HFFc6 (cell line): Measurements from ENCODE around the gene CEP57L1. TPM values are rescaled to one million over a fixed set of nuclear protein-coding genes. Genes with fewer than 3 reads are reported as not detected.
"Not testable (repeated sequence)": the region's sequence is repeated elsewhere in the genome, so short reads cannot be mapped to it uniquely, and the experiment has no call there.

Source experiments
- DNase-seq: peaks from one replicate; pipeline ENCODE4 v3.0.0-alpha.2; 2018
- H3K27ac Mint-ChIP-seq: 2 replicates; pipeline ENCODE4 v1.8.0; 2020; ENCODE audit warnings: mild to moderate bottlenecking, mixed read lengths
- H3K27me3 Mint-ChIP-seq: 2 replicates; pipeline ENCODE4 v1.8.0; 2021; ENCODE audit warnings: mild to moderate bottlenecking, moderate library complexity, mixed read lengths; ENCODE audit not compliant: insufficient read depth
- H3K36me3 Mint-ChIP-seq: 2 replicates; pipeline ENCODE4 v1.8.0; 2021; ENCODE audit warnings: low read depth, mixed read lengths
- H3K4me1 Mint-ChIP-seq: 2 replicates; pipeline ENCODE4 v1.8.0; 2020; ENCODE audit warnings: low read depth, mixed read lengths
- H3K4me3 Mint-ChIP-seq: 2 replicates; pipeline ENCODE4 v1.8.0; 2020; ENCODE audit warnings: mild to moderate bottlenecking, moderate library complexity, mixed read lengths
- H3K9me3 Mint-ChIP-seq: 2 replicates; pipeline ENCODE4 v1.8.0; 2020; ENCODE audit warnings: mild to moderate bottlenecking, mixed read lengths
- total RNA-seq, 6 experiments: library from RNA; stranded (reverse); fragmentation: NEBNext Ultra II Directional; extraction: Animal tissue kit (Norgen Biotek cat#: 25700); gene quantifications; 2 replicates in 1 of 6; 3 replicates in 5 of 6; pipeline ENCODE4 v1.2.3, GENCODE V29; 2021
- TF ChIP-seq, protein P1 (sequence below): fragments of 200-600 bp; sonication (generic); IDR thresholded peaks from 2 replicates; pipeline ENCODE4 v1.5.0; 2021; ENCODE audit warnings: antibody characterized with exemption, mild to moderate bottlenecking

Gene CEP57L1
- total RNA-seq, 6 experiments from 2014 or later = 16.3 to 24.9 (median 21.6) TPM

GRCh38 chr6:109188115-109188411 is 92.8 kb downstream of the CEP57L1 start:
- no peak overlapping the region for H3K27ac Mint-ChIP-seq
- peaks cover 11% of the 10 kb centered on the region for H3K36me3 Mint-ChIP-seq
- H3K9me3 Mint-ChIP-seq = peaks cover 27% of the 10 kb centered on the region
- peaks cover 21% of the 10 kb centered on the region; the same call in 1 of the 2 replicates for H3K27me3 Mint-ChIP-seq
- no peak overlapping the region for H3K4me3 Mint-ChIP-seq
- peaks cover 6% of the 10 kb centered on the region for H3K4me1 Mint-ChIP-seq
- TF ChIP-seq, protein P1, sequence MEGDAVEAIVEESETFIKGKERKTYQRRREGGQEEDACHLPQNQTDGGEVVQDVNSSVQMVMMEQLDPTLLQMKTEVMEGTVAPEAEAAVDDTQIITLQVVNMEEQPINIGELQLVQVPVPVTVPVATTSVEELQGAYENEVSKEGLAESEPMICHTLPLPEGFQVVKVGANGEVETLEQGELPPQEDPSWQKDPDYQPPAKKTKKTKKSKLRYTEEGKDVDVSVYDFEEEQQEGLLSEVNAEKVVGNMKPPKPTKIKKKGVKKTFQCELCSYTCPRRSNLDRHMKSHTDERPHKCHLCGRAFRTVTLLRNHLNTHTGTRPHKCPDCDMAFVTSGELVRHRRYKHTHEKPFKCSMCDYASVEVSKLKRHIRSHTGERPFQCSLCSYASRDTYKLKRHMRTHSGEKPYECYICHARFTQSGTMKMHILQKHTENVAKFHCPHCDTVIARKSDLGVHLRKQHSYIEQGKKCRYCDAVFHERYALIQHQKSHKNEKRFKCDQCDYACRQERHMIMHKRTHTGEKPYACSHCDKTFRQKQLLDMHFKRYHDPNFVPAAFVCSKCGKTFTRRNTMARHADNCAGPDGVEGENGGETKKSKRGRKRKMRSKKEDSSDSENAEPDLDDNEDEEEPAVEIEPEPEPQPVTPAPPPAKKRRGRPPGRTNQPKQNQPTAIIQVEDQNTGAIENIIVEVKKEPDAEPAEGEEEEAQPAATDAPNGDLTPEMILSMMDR = peak; percentile 42
- no peak for DNase-seq

DNA sequence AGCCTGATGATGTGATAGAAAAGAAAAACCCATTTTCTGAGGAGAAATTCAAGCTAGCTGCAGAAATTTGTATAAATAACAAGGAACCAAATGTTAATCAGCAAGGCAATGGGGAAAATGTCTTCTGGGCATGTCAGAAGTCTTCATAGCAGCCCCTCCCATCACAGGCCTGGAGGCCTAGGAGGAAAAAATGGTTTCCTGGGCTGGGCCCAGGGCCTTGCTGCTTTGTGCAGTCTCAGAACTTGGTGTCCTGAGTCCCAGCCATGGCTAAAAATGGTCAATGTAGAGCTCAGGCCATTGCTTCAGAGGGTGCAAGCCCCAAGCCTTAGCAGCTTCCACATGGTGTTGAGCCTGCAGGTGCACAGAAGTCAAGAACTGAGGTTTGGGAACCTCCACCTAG is 96.1 kb downstream of the CEP57L1 start:
- H3K36me3 Mint-ChIP-seq = peaks cover 11% of the 10 kb centered on the region
- not testable (repeated sequence) for DNase-seq, H3K4me3 Mint-ChIP-seq, H3K4me1 Mint-ChIP-seq, H3K27ac Mint-ChIP-seq, H3K27me3 Mint-ChIP-seq
- H3K9me3 Mint-ChIP-seq = peaks cover 29% of the 10 kb centered on the region

- Mint-ChIP-seq H3K4me3 (no peak overlapping the region), H3K27me3 (peaks cover 3% of the 10 kb centered on the region), H3K27ac (no peak overlapping the region)
These were observed 97.6 kb downstream of the CEP57L1 start for GRCh38 chr6:109192865-109193264.

DNA sequence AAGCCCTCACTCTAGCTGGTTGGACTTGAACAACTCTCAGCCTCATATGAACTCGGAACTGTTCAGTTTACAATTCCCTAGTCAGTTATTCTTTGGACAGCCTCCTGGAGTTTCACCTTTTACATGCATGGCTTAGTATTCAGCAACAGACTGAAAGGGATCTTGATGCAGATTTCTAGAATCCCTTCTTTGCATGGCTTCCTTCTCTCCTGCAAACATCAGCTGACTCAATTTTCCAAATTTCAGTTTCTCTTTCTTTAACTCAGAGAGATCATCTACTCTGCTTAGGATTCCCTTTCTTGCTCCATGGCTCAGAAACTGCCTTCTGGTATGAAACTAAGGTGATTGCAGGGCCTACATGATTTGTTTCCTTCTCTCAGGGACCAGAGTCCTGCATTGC is 99.6 kb downstream of the CEP57L1 start:
- H3K27ac Mint-ChIP-seq = no peak overlapping the region
- H3K27me3 Mint-ChIP-seq = peaks cover 5% of the 10 kb centered on the region
- peaks cover 29% of the 10 kb centered on the region for H3K9me3 Mint-ChIP-seq
- H3K4me1 Mint-ChIP-seq = no peaks in the 10 kb centered on the region
- H3K4me3 Mint-ChIP-seq = no peak overlapping the region
- peaks cover 11% of the 10 kb centered on the region for H3K36me3 Mint-ChIP-seq
- TF ChIP-seq, protein P1 = no peak
- DNase-seq = no peak

More at GRCh38 chr6:109192865-109193264, 97.6 kb downstream of the CEP57L1 start:
- Mint-ChIP-seq H3K36me3 (peaks cover 11% of the 10 kb centered on the region), H3K4me1 (no peaks in the 10 kb centered on the region), H3K9me3 (peaks cover 29% of the 10 kb centered on the region)
- TF ChIP-seq, protein P1 = no peak
- DNase-seq = no peak

DNA sequence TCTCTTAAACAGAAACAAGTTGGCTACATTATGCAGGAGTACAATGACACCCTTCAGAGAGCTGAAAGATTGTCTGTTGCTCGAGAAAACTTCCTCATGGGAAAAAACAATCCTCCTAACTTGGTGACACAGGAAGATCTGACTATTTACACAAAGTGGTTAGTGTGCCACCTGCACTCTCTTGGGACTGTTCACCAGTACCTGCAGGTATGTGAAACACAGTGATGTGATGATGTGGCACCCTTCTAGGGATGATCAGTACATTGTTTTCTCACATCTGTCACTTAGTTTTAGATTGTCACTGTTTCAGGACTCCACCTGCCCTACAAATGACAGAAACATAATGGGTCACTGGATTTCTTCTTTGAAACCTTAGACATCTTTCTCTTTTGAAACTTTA is 101.8 kb downstream of the CEP57L1 start:
- no peaks in the 10 kb centered on the region for H3K4me1 Mint-ChIP-seq
- H3K27ac Mint-ChIP-seq = no peak overlapping the region
- 0 out of 2 replicates have a peak, but pooled peaks cover 4% of the 10 kb centered on the region for H3K36me3 Mint-ChIP-seq
- H3K4me3 Mint-ChIP-seq = no peak overlapping the region
- H3K9me3 Mint-ChIP-seq = peaks cover 11% of the 10 kb centered on the region
- H3K27me3 Mint-ChIP-seq = peaks cover 7% of the 10 kb centered on the region
- TF ChIP-seq, protein P1 = no peak
- no peak for DNase-seq

GRCh38 chr6:109202409-109203264 is 107.3 kb downstream of the CEP57L1 start:
- DNase-seq = peak; percentile 38
- peaks cover 5% of the 10 kb centered on the region for H3K27me3 Mint-ChIP-seq
- H3K9me3 Mint-ChIP-seq = no peaks in the 10 kb centered on the region
- no peak overlapping the region for H3K4me3 Mint-ChIP-seq
- H3K36me3 Mint-ChIP-seq = no peaks in the 10 kb centered on the region
- no peak overlapping the region for H3K27ac Mint-ChIP-seq
- no peaks in the 10 kb centered on the region for H3K4me1 Mint-ChIP-seq
- TF ChIP-seq, protein P1 = peak; percentile 21
